Left lung (tissue), 10 donors: Measurements from ENCODE around the gene ARMH3. TPM values are rescaled to one million over a fixed set of nuclear protein-coding genes. Genes with fewer than 3 reads are reported as not detected.

Experiments
- ATAC-seq: fragments of 200-7000 bp; cut with Tn5 transposase; one replicate; pipeline ENCODE4 v1.9.1; 2020; ENCODE audit warnings: moderate library complexity
- DNase-seq, 4 donors: peaks; one replicate each; pipeline ENCODE4 v3.0.0-alpha.2; 2013 to 2020
- H3K27ac ChIP-seq, 2 donors: fragments of 200-600 bp; sonication (generic) in 1 of 2; one replicate each; pipeline versions ENCODE4 v1.5.0 to v1.8.0; 2020 to 2021
- H3K27me3 ChIP-seq, 2 donors: fragments of 200-600 bp; sonication (generic) in 1 of 2; one replicate each; pipeline versions ENCODE4 v1.5.0 to v1.8.0; 2020 to 2021
- H3K36me3 ChIP-seq, 2 donors: fragments of 200-600 bp; sonication (generic) in 1 of 2; one replicate each; pipeline versions ENCODE4 v1.5.0 to v1.8.0; 2020 to 2021
- H3K4me1 ChIP-seq, 2 donors: fragments of 200-600 bp; one replicate each; pipeline ENCODE4 v1.8.0; 2021
- H3K4me3 ChIP-seq, 2 donors: fragments of 200-600 bp; sonication (generic) in 1 of 2; one replicate each; pipeline versions ENCODE4 v1.5.0 to v1.8.0; 2020 to 2021; ENCODE audit warnings: mild to moderate bottlenecking in 1 of 2
- H3K9me3 ChIP-seq, 2 donors: fragments of 200-600 bp; sonication (generic) in 1 of 2; one replicate each; pipeline versions ENCODE4 v1.5.0 to v1.8.0; 2020 to 2021
- intact Hi-C, 2 donors: fragments of 100-400 bp; cut with DNase I; formaldehyde crosslinking; loops; one replicate each; pipeline versions ENCODE4 v1.11.2 to v1.14.2; 2022
- polyA plus RNA-seq, 6 donors: library from polyadenylated mRNA; unstranded; fragments of 120-200 nt; gene quantifications; one replicate each; pipeline ENCODE4 v1.2.1, GENCODE V29; 2013; ENCODE audit not compliant: insufficient read length in 6 of 6
- total RNA-seq, 2 donors: library from RNA; stranded (reverse); fragmentation: NEBNext Ultra II Directional; extraction: Animal tissue kit (Norgen Biotek cat#: 25700); gene quantifications; one replicate each; pipeline ENCODE4 v1.2.1, GENCODE V29; 2021
- TF ChIP-seq, protein P1 (sequence below), 2 donors: fragments of 200-600 bp; sonication (generic) in 1 of 2; IDR thresholded peaks; one replicate each; pipeline versions ENCODE4 v1.5.0 to v1.8.0; 2021; ENCODE audit warnings: antibody characterized with exemption in 2 of 2
- donor health status: DM: no; HTN: yes; CAD: no.
- donor health status: DM: no; HTN: no; CAD: no.

The ARMH3 gene
- total and polyA plus RNA-seq, 8 donors: 19.4 to 26.2 (median 23.4) TPM

- Histone ChIP-seq H3K9me3 (no peaks in the 10 kb centered on the region), H3K27ac (no peak overlapping the region), H3K4me1 (peaks cover 0 to 25% of the 10 kb centered on the region in 2 donors), H3K36me3 (peaks cover 0 to 61% of the 10 kb centered on the region in 2 donors), H3K4me3 (no peak overlapping the region), H3K27me3 (no peaks in the 10 kb centered on the region)
- DNase-seq (no peak), ATAC-seq (peak; percentile 65)
- TF ChIP-seq, protein P1, sequence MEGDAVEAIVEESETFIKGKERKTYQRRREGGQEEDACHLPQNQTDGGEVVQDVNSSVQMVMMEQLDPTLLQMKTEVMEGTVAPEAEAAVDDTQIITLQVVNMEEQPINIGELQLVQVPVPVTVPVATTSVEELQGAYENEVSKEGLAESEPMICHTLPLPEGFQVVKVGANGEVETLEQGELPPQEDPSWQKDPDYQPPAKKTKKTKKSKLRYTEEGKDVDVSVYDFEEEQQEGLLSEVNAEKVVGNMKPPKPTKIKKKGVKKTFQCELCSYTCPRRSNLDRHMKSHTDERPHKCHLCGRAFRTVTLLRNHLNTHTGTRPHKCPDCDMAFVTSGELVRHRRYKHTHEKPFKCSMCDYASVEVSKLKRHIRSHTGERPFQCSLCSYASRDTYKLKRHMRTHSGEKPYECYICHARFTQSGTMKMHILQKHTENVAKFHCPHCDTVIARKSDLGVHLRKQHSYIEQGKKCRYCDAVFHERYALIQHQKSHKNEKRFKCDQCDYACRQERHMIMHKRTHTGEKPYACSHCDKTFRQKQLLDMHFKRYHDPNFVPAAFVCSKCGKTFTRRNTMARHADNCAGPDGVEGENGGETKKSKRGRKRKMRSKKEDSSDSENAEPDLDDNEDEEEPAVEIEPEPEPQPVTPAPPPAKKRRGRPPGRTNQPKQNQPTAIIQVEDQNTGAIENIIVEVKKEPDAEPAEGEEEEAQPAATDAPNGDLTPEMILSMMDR (IDR thresholded peaks at IDR 0.05): no peak
- intact Hi-C loops: no loop called here
Observed at GRCh38 chr10:101967713-101968112, 88.3 kb downstream of the ARMH3 start.

GRCh38 chr10:101967119-101967518 is 88.9 kb downstream of the ARMH3 start:
- H3K27me3 ChIP-seq: no peaks in the 10 kb centered on the region
- H3K27ac ChIP-seq: no peak overlapping the region
- intact Hi-C loops: no loop called here
- H3K4me1 ChIP-seq: peaks cover 0 to 22% of the 10 kb centered on the region in 2 donors
- peaks cover 0 to 55% of the 10 kb centered on the region in 2 donors for H3K36me3 ChIP-seq
- ATAC-seq (no peak), DNase-seq (no peak)
- no peak overlapping the region for H3K4me3 ChIP-seq
- TF ChIP-seq, protein P1 (IDR thresholded peaks at IDR 0.05): no peak
- no peaks in the 10 kb centered on the region for H3K9me3 ChIP-seq

DNA sequence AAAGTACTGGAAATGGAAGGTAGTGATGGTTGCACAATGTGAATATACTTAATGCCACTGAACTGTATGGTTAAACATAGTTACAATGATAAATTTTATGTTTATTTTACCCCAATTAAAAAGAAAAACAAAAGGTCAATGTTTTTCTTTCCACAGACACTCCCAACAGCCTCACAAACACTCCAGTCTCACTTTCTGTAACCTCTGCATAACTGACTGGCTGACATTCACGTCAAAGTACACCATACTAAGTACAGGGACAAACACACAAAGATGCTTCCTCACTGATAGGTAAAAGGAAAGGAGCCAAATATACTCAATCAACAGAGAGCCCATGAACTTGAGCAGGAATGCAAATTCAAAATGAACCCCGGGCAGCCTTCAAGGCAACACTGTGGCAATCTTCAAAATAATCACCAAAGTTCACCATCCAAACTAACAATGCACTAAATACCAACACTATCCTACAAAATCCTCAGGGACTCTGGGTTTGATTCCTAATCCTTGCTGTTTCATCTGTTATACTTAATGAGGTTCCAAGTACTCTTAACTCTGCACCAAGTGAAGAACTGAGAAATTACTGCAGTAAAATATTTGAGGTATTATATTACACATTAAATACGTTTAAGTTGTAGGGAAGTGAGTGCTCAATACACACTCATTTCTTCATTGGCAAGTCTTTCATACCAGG is 90.8 kb downstream of the ARMH3 start:
- H3K36me3 ChIP-seq: peaks cover 0 to 38% of the 10 kb centered on the region in 2 donors
- ATAC-seq (peak; percentile 65), DNase-seq (no peak)
- H3K27ac ChIP-seq: peak overlapping the region in 1 of 2 donors; percentile 54
- H3K27me3 ChIP-seq: no peaks in the 10 kb centered on the region
- H3K4me1 ChIP-seq: peaks cover 3 to 26% of the 10 kb centered on the region in 2 donors
- no peak overlapping the region for H3K4me3 ChIP-seq
- intact Hi-C loops: no loop called here
- H3K9me3 ChIP-seq: no peaks in the 10 kb centered on the region
- TF ChIP-seq, protein P1 (IDR thresholded peaks at IDR 0.05): no peak

DNA sequence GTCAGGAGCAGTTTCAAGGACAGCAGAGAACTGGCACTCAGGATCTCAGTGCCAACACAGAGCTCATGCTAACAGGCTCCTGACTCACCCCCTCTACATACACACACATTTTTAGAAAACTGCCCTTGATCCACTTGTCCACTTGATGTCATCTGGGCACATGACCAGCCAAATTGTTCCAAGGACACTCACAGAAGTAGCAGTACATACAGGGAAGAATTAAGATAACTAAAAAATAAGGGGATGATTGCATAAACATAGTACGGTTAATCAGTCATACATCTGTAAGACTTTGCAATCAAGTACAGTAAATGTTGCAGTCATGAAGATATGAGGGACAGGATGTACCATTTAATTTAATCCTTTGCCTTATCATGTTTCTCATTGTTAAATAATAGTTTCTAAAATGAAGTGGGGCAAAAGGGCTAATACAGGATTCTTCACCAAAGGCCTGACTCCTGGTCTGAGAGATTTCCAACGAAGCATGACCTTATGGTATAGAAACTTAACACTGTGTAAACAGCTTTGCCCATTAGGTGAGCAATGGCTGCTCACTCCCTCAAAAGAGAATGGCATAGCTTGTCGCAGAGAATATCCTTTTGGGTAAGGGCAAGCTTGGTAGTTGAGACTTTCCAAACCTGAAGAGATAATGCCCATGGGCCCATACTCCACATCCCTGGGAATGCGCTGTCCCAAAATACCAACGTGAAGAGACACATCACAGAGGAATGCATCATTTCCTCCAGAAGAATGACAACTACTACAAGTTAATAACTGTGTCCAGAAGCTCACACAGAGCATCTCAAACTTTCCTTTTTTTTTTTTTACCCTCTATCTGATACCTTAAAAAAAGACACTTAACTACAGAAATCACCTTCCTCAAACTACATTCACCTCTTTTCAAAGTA is 94.1 kb downstream of the ARMH3 start:
- peak; percentile 81 for ATAC-seq
- H3K36me3 ChIP-seq: peaks cover 0 to 26% of the 10 kb centered on the region in 2 donors
- H3K27ac ChIP-seq: peak overlapping the region; percentile 40 to 55
- H3K4me3 ChIP-seq: no peak overlapping the region
- peak in 1 of 4 donors; percentile 53 for DNase-seq
- peaks cover 6 to 9% of the 10 kb centered on the region in 2 donors for H3K4me1 ChIP-seq
- TF ChIP-seq, protein P1 (IDR thresholded peaks at IDR 0.05): no peak
- intact Hi-C loops: no loop called here
- H3K27me3 ChIP-seq: no peaks in the 10 kb centered on the region
- no peaks in the 10 kb centered on the region for H3K9me3 ChIP-seq

GRCh38 chr10:101960879-101961395 is 95.0 kb downstream of the ARMH3 start:
- Histone ChIP-seq H3K36me3 (peaks cover 0 to 30% of the 10 kb centered on the region in 2 donors), H3K27me3 (no peaks in the 10 kb centered on the region), H3K4me1 (peaks cover 6 to 7% of the 10 kb centered on the region in 2 donors), H3K27ac (peak overlapping the region; percentile 40 to 55), H3K9me3 (no peaks in the 10 kb centered on the region), H3K4me3 (no peak overlapping the region)
- DNase-seq: no peak
- intact Hi-C loops: no loop called here
- ATAC-seq: peak; percentile 38
- TF ChIP-seq, protein P1 (IDR thresholded peaks at IDR 0.05): no peak
